Right cardiac atrium (tissue), 5 donors: Measurements from ENCODE around the gene CD70. TPM values are rescaled to one million over a fixed set of nuclear protein-coding genes. Genes with fewer than 3 reads are reported as not detected.
A peak's percentile ranks its signal among the peaks of the same experiment; 100 is the strongest.
"Not testable (repeated sequence)": the region's sequence is repeated elsewhere in the genome, so short reads cannot be mapped to it uniquely, and the experiment has no call there.

Source experiments
- ATAC-seq, 2 donors: fragments of 200-7000 bp; cut with Tn5 transposase; one replicate each; pipeline versions ENCODE4 v1.8.0 to v1.9.1; 2020; ENCODE audit warnings: moderate library complexity in 2 of 2, mild to moderate bottlenecking in 1 of 2
- DNase-seq, 3 donors: peaks; one replicate each; pipeline ENCODE4 v3.0.0-alpha.2; 2020
- H3K27ac ChIP-seq: one replicate; pipeline ENCODE4 v1.5.1; 2013; ENCODE audit warnings: mild to moderate bottlenecking, low read length, control low read depth, moderate library complexity
- H3K27me3 ChIP-seq: one replicate; pipeline ENCODE4 v1.6.1; 2013; ENCODE audit not compliant: control insufficient read depth, insufficient read depth
- H3K4me1 ChIP-seq: one replicate; pipeline ENCODE4 v1.6.1; 2013; ENCODE audit warnings: low read length; ENCODE audit not compliant: control insufficient read depth, insufficient read depth
- H3K4me3 ChIP-seq: one replicate; pipeline ENCODE4 v1.5.1; 2013; ENCODE audit warnings: low read length, control low read depth
- H3K9me3 ChIP-seq: one replicate; pipeline ENCODE4 v1.6.1; 2013; ENCODE audit warnings: low read length; ENCODE audit not compliant: control insufficient read depth
- WGBS: extraction: QIAGEN DNeasy Blood & Tissue Kit; methylation state at CpG from one replicate; pipeline ENCODE4 v1.1.7; 2013; 5-methylcytosine and 5-hydroxymethylcytosine counted together
- intact Hi-C, 4 donors: fragments of 100-400 bp; cut with DNase I; formaldehyde crosslinking; loops; one replicate each; pipeline versions ENCODE4 v1.11.0 to v1.14.0; 2022 to 2023
- long read RNA-seq, 4 donors: library from polyadenylated mRNA; unstranded; transcript quantifications; one replicate each; pipeline ENCODE4 v2.0.0, GENCODE V29; 2020 to 2021
- polyA plus RNA-seq: library from polyadenylated mRNA; stranded (reverse); fragments of 200-250 nt; gene quantifications from one replicate; pipeline ENCODE4 v1.2.3, GENCODE V29; 2013
- total RNA-seq, 4 donors: library from RNA; stranded (reverse); fragmentation: NEBNext Ultra II Directional; extraction: Animal tissue kit (Norgen Biotek cat#: 25700); gene quantifications; one replicate each; pipeline ENCODE4 v1.2.1, GENCODE V29; 2021
- donor health status: healthy with polysubstance abuse.
- donor health status: DM: no; HTN: yes; CAD: no.
- donor health status: DM: no; HTN: no; CAD: no.
- donor health status: DM: no; HTN: yes; CAD: no; lungs with severe emphysema.
- donor health status: DM: yes; HTN: yes; CAD: no.

CD70 gene, protein sequence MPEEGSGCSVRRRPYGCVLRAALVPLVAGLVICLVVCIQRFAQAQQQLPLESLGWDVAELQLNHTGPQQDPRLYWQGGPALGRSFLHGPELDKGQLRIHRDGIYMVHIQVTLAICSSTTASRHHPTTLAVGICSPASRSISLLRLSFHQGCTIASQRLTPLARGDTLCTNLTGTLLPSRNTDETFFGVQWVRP
- not detected for total RNA-seq
- not detected for polyA plus RNA-seq
- long read RNA-seq, donor 1, result 0 reads
- long read RNA-seq, donor 2, result 0 reads
- long read RNA-seq, donor 3, result 0 reads
- long read RNA-seq, donor 4, result 0 reads

DNA sequence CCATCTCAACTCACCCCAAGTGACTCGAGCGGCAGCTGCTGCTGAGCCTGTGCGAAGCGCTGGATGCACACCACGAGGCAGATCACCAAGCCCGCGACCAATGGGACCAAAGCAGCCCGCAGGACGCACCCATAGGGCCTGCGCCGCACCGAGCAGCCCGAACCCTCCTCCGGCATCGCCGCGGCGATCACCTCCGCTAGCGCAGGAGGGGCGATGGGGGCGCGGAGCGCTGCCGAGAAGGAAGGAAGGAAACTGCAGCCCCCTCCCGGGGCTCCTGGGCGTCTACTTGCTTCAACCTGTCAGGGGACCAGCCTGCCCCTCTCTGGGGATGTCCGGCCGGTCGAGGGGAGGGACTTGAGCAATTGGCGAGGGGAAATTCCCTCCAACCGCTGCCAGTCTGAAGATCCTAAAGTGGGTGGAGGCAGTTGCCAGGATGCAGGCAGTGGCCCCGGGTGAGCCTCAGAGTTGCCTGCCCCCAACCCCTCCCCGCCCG, at the start of gene CD70:
Gene CD70 (minus strand): TSS at position 324 of the 493 bp plus-strand sequence. CDS start 148 bp downstream, at position 176.
- intact Hi-C loops, result no loop called here

DNA sequence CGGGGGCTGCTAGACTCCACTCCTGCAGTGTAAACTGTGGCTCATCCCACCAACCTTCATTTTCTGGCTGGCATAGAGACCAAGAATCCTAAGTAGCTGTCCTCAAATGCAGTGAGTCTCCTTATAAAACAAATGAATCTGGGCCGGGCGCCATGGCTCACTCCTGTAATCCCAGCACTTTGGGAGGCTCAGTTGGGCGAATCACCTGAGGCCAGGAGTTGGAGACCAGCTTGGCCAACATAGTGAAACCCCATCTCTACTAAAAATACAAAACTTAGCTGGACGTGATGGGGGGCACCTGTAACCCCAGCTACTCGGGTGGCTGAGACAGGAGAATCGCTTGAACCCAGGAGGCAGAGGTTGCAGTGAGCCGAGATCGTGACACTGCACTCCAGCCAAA, 49.4 kb upstream of the CD70 start:
- H3K9me3 ChIP-seq, DNase-seq, H3K27ac ChIP-seq, H3K4me1 ChIP-seq, intact Hi-C loops, H3K4me3 ChIP-seq, ATAC-seq, H3K27me3 ChIP-seq: not testable (repeated sequence)
- 84% methylated on average over 9 of the region's 9 CpGs for WGBS

More for the DNA sequence above, at the start of gene CD70:
- no peaks in the 10 kb centered on the region for H3K9me3 ChIP-seq
- H3K4me1 ChIP-seq, result no peaks in the 10 kb centered on the region
- H3K4me3 ChIP-seq, result no peak within 1 kb of the TSS
- WGBS, result under 1% methylated on average over 35 of the region's 35 CpGs
- no peak within 1 kb of the TSS for H3K27ac ChIP-seq
- no peak for ATAC-seq
- H3K27me3 ChIP-seq, result no peaks in the 10 kb centered on the region
- DNase-seq, result peak in 1 of 3 donors; percentile 60

DNA sequence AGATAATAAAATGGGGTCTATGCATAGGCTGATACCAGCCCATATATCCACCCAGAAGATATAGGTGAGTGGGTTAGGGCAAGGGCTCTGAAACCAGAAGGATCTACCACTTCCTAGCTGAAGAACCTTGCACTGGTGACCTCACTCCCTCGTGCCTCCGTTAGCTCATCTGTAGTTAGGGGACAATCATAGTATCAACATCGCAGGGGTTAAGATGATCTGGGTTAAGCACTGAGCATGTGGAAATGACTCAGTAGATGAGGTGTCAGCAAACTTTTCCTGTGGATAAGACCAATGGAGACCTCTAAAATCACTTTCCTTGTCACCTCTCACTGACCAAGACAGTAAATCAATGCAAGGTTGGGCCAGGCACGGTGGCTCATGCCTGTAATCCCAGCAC, 48.5 kb upstream of the CD70 start:
- Histone ChIP-seq H3K9me3 (no peaks in the 10 kb centered on the region), H3K4me3 (no peak overlapping the region), H3K27ac (no peak overlapping the region), H3K4me1 (no peaks in the 10 kb centered on the region), H3K27me3 (no peaks in the 10 kb centered on the region)
- intact Hi-C loops, result loop anchor here in 1 of 4 donors (10.0 kb wide), 1 partner anchor 225 kb away; no protein-coding TSS in a partner anchor
- WGBS, result 61% methylated on average over 4 of the region's 4 CpGs
- DNase-seq (no peak), ATAC-seq (no peak)

DNA sequence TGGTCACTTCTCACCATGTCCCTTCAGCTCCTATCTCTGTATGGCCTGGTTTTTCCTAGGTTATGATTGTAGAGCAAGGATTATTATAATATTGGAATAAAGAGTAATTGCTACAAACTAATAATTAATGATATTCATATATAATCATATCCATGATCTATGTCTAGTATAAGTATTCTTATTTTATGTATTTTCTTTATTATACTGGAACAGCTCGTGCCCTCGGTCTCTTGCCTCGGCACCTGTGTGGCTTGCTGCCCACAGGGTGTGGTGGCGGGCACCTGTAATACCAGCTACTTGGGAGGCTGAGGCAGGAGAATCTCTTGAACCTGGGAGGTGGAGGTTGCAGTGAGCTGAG, 42.5 kb upstream of the CD70 start:
- H3K27me3 ChIP-seq, H3K27ac ChIP-seq, H3K9me3 ChIP-seq, H3K4me3 ChIP-seq, ATAC-seq, H3K4me1 ChIP-seq, DNase-seq: not testable (repeated sequence)
- intact Hi-C loops, result loop anchor here (2.0 to 10.0 kb wide), 4 partner anchors 116 to 231 kb away; no protein-coding TSS in a partner anchor
- WGBS, result 83% methylated on average over 4 of the region's 4 CpGs

DNA sequence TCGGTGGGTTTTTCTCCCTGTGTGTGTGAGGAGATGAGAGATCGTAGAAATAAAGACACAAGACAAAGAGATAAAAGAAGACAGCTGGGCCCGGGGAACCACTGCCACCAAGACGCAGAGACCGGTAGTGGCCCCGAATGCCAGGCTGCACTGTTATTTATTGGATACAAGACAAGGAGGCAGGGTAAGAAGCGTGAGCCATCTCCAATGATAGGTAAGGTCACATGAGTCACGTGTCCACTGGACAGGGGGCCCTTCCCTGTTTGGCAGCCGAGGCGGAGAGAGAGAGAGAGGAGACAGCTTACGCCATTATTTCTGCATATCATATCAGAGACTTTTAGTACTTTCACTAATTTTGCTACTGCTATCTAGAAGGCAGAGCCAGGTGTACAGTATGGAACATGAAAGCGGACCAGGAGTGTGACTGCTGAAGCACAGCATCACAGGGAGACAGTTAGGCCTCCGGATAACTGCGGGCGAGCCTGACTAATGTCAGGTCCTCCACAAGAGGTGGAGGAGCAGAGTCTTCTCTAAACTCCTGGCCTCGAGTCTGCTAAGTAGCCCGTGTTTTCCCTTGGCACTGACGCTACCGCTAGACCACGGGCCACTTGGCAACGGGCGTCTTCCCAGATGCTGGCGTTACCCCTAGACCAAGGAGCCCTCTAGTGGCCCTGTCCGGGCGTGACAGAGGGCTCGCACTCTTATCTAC, 42.0 kb upstream of the CD70 start:
- H3K4me3 ChIP-seq, H3K9me3 ChIP-seq, H3K27ac ChIP-seq, H3K4me1 ChIP-seq, ATAC-seq, H3K27me3 ChIP-seq: not testable (repeated sequence)
- intact Hi-C loops, result loop anchor here (2.0 to 10.0 kb wide), 4 partner anchors 116 to 232 kb away; no protein-coding TSS in a partner anchor
- peak; percentile 79 to 89 (median 85) for DNase-seq
- WGBS, result 49% methylated on average over 26 of the region's 26 CpGs

DNA sequence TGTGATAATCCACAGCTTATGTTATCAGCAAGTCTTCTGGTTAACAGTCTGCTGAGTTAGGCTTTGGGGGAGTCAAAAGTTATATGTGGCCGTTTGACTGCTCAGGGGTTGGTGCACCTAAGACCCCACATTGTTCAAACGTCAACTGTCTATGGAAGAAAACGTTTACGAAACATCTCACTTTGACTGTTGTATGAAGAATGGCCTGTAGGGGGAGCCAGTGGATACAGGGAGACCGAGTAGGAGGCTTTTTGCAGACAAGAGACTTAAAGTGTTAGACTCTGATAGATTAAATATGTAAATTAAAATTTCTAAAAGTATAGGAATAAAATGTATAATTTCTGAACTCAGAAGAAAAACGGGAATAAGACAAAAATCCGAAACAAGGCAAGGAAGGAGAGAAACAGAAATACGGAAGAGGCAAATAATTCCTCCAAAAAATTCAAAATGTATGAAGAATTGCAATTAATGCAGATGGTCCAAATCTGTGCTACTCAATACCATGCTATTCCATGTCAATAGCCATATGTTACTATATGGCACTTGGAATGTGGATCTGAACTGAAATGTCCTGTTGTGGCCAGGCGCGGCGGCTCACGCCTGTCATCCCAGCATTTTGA, 41.2 kb upstream of the CD70 start:
- 42% methylated on average over 12 of the region's 12 CpGs for WGBS
- H3K9me3 ChIP-seq, result no peaks in the 10 kb centered on the region
- no peaks in the 10 kb centered on the region for H3K4me1 ChIP-seq
- no peak overlapping the region for H3K4me3 ChIP-seq
- intact Hi-C loops, result loop anchor here (2.0 to 10.0 kb wide), 4 partner anchors 115 to 233 kb away; no protein-coding TSS in a partner anchor
- H3K27me3 ChIP-seq, result no peaks in the 10 kb centered on the region
- no peak overlapping the region for H3K27ac ChIP-seq
- ATAC-seq, result peak in 1 of 2 donors; percentile 37
- DNase-seq, result peak in 1 of 3 donors; percentile 24

DNA sequence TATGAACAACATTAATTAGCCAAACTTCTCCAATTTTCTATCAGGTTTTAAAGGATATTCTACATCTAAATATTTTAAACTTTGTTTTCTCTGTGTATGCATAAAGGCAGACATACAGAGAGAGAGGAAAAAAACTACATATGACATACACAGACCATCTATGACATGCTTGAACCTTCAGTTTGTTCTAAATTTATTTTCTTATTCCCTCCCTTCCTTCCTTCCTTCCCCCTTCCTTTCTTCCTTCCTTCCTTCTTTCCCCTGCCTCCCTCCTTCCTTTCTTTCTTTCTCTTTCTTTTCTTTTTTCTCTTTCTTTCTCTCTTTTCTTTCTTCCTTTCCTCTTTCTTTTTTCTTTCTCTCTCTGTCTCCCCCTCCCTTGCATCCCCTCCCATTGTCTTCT, 35.8 kb upstream of the CD70 start:
- DNase-seq, result no peak
- Histone ChIP-seq H3K4me1 (no peaks in the 10 kb centered on the region), H3K27ac (no peak overlapping the region), H3K4me3 (no peak overlapping the region), H3K27me3 (no peaks in the 10 kb centered on the region), H3K9me3 (no peaks in the 10 kb centered on the region)
- intact Hi-C loops, result no loop called here
- ATAC-seq, result no peak

DNA sequence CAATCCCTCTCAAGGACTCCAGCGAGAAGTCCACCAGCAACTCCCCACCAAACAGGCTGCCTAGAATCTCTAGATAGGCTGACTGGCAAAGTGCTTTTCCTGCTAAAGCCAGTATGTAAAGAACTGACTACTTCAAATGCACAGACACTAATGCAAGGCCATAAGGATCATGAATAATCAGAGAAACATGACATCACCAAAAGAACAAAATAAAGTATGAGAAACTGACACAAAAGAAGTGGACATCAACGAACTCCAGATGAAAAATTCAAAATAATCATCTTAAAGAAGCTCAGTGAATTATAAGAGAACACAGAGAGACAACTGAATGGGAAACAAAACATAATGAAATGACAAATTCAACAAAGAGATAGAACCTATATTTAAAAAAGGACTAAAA, 26.4 kb upstream of the CD70 start:
- Histone ChIP-seq H3K27me3 (no peaks in the 10 kb centered on the region), H3K4me3 (no peak overlapping the region)

DNA sequence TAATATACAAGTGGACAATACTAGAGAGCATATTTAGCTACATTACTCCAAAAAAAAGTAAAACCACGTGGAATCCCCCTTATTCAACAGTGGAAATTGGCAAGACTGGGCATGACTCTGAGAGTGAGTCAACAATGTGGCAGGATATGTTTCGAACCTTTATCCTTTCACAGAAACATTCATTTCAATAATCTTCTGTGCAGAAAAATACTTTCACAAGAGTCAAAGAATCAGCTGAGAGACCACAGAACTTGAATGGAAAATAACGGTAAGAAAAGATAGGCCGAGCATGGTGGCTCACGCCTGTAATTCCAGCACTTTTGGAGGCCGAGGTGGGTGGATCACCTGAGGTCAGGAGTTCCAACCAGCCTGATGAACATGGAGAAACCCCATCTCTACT, 25.1 kb upstream of the CD70 start:
- H3K9me3 ChIP-seq, result peaks cover 2% of the 10 kb centered on the region
- H3K27me3 ChIP-seq, result no peaks in the 10 kb centered on the region
- DNase-seq (no peak), ATAC-seq (no peak)
- H3K27ac ChIP-seq, result no peak overlapping the region
- intact Hi-C loops, result no loop called here
- WGBS, result 83% methylated on average over 6 of the region's 6 CpGs
- no peaks in the 10 kb centered on the region for H3K4me1 ChIP-seq
- H3K4me3 ChIP-seq, result no peak overlapping the region

More for the DNA sequence above, 26.4 kb upstream of the CD70 start:
- DNase-seq (no peak), ATAC-seq (no peak)
- Histone ChIP-seq H3K4me1 (no peaks in the 10 kb centered on the region), H3K27ac (no peak overlapping the region), H3K9me3 (peaks cover 2% of the 10 kb centered on the region)
- 62% methylated on average over 2 of the region's 2 CpGs for WGBS
- intact Hi-C loops, result no loop called here

DNA sequence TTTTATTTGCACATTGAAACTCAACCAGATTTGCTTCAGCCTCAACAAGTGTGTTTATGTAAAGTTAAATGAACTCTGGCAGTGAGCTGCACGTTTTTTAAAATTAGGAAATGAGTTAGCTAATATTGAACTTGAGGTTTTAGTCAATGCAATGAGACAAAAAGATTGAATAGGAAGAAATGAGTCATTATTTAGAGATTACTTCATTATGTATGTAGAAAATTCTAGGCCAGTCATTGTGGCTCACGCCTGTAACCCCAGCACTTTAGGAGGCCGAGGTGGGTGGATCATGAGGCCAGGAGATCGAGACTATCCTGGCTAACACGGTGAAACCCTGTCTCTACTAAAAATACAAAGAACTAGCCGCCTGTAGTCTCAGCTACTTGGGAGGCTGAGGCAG, 22.8 kb upstream of the CD70 start:
- WGBS, result 73% methylated on average over 6 of the region's 6 CpGs
- H3K27me3 ChIP-seq, result peaks cover 3% of the 10 kb centered on the region
- H3K4me3 ChIP-seq, result no peak overlapping the region
- H3K9me3 ChIP-seq, result peaks cover 2% of the 10 kb centered on the region
- no peak overlapping the region for H3K27ac ChIP-seq
- intact Hi-C loops, result no loop called here
- ATAC-seq (no peak), DNase-seq (no peak)
- no peaks in the 10 kb centered on the region for H3K4me1 ChIP-seq
